GM11168 (cell line): ENCODE results near the gene NCAN.
"Not testable (repeated sequence)": the region's sequence is repeated elsewhere in the genome, so short reads cannot be mapped to it uniquely, and the experiment has no call there.

Experiments used
- in situ Hi-C: fragments of 300-500 bp; cut with MboI; formaldehyde crosslinking; loops from one replicate; pipeline ENCODE4 v1.12.0; 2022; ENCODE audit warnings: low sequenced_read_pairs; ENCODE audit not compliant: unreplicated experiment

NCAN gene

DNA sequence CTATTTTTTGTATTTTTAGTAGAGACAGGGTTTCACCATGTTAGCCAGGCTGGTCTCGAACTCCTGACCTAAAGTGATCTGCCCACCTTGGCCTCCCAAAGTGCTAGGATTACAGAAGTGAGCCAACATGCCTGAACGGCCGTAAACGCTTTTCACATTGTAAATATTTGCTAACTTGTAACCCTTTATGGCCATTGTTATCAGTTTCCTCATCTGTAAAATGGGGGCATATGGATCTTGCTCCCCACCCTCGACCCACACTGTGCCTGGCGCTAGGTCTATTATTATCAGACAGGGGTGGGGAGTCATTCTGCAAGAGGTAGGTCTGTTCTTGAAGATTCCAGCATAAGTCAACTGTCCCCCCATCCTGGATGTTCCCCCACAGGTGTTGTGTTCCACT, 11.9 kb downstream of the NCAN start:
- in situ Hi-C loops, result no loop called here

DNA sequence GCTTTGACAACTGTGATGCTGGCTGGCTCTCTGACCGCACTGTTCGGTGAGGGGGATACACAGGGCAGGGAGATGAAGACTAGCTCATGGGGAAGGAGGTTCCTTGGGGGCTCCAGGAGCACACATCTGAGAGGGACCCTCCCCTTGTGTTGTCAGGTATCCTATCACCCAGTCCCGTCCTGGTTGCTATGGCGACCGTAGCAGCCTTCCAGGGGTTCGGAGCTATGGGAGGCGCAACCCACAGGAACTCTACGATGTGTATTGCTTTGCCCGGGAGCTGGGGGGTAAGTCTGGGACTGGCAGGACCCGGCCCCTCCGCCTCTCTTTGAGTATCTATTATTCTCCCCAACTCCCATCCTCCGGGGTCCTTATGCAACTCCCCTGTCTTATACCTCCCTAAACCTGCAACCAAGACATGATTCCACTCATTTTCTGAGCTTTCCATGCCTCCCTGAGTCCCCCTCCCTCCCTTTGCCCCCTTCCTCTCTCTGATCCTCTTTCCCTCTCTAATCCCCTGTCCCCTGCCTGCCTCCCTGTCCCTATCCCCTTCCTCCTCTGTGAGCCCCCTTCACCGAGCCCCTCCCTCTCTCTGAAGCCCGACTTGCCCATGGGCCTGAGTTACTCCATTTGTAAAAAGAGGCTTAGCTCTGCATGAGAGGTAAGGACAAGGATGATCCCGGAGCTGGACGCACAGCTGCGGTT, 12.5 kb downstream of the NCAN start:
- in situ Hi-C loops, result no loop called here

DNA sequence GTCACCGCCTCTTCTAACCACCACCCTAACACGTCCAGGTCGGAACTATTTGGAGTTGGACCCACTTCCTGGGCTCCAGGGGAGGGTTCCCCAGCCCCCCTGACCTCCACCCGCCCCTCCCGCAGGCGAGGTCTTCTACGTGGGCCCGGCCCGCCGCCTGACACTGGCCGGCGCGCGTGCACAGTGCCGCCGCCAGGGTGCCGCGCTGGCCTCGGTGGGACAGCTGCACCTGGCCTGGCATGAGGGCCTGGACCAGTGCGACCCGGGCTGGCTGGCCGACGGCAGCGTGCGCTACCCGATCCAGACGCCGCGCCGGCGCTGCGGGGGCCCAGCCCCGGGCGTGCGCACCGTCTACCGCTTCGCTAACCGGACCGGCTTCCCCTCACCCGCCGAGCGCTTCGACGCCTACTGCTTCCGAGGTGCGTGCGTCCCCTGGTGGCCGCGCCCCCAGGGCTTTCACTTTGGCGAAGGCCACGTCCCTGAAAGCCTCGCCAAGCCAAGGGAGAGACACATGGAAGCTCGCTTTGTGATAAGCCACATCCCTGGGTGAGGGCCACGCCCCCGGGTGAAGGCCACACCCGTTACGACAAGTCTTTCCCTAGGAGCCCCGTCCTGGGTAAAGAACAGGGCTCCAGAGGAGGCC, 13.2 kb downstream of the NCAN start:
- in situ Hi-C loops, result no loop called here

DNA sequence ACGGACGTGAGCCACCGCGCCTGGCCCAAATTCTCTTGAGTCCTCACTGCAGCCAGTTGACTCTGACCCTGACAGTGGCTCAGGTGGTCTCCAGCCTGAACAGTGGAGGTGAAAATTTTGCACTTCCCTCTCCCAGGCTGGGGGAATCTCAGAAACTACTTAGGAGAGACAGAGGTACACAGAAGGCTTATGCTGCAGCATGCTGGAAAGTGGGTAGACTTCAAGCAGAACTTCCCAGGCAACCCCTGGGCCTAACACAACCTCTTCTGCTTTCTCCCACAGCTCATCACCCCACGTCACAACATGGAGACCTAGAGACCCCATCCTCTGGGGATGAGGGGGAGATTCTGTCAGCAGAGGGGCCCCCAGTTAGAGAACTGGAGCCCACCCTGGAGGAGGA, 14.4 kb downstream of the NCAN start:
- in situ Hi-C loops, result no loop called here

DNA sequence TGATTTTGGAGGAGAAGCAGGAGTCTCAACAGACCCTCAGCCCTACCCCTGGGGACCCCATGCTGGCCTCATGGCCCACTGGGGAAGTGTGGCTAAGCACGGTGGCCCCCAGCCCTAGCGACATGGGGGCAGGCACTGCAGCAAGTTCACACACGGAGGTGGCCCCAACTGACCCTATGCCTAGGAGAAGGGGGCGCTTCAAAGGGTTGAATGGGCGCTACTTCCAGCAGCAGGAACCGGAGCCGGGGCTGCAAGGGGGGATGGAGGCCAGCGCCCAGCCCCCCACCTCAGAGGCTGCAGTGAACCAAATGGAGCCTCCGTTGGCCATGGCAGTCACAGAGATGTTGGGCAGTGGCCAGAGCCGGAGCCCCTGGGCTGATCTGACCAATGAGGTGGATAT, 14.9 kb downstream of the NCAN start:
- in situ Hi-C loops, result no loop called here

DNA sequence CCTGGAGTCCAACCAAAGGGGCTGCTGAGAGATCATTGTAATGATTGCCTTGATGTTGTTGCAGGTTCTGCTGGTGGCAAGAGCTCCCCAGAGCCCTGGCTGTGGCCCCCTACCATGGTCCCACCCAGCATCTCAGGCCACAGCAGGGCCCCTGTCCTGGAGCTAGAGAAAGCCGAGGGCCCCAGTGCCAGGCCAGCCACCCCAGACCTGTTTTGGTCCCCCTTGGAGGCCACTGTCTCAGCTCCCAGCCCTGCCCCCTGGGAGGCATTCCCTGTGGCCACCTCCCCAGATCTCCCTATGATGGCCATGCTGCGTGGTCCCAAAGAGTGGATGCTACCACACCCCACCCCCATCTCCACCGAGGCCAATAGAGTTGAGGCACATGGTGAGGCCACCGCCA, 15.5 kb downstream of the NCAN start:
- in situ Hi-C loops, result no loop called here

DNA sequence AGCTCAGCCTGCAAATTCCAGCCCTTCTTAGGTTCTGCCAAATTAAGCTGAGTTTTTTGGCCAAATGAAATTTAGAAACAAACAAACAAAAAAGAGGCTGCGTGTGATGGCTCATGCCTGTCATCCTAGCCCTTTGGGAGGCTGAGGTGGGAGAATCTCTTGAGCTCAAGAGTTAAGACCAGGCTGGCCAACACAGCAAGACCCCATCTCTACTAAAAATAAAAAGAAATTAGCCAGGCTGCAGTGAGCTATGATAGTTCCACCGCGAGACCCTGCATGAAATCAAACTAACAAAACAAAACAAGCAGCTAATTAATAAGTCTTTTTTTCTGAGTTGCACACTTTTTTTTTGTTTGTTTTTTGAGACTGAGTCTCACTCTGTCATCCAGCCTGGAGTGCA, 17.9 kb downstream of the NCAN start:
- in situ Hi-C loops, result no loop called here

DNA sequence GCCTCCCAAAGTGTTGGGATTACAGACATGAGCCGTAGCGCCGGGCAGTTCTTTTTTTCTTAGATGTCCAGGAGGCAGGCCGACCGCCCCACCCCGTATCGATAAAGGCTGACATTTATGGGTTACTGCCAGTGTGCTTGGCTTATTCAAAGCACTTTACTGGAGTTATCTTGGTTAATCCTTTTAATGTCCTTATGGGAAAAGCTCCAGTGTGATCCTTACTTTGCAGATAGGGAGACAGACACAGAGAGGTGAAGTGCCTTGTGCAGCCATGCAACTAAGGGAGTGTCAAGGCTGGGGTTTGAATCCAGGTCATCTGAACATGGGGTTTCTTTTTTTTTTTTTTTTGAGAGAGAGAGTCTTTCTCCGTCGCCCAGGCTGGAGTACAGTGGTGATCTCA, 19.2 kb downstream of the NCAN start:
- in situ Hi-C loops, result no loop called here

DNA sequence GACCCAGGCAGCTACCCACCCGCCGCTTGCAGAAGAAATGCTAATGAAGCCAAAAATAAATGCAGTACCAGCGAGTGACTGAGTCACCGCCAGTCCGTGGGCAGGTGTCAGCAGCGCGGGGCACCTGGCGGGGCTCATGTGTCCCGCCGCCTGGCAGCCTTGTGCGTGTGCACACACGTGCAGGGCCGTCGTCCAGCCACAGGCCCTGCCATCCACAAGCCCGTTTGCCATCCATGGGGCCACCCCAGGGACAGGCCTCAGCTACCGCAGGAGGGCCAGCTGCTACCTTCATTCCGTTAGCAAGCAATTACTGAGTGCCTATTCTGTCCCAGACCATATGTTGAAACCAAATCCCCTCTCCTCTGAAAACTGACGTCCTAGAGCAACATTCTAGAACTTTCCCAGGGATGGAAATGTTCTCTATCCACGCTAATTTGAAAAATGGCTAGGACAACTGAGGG, 20.5 kb downstream of the NCAN start:
- in situ Hi-C loops, result no loop called here

DNA sequence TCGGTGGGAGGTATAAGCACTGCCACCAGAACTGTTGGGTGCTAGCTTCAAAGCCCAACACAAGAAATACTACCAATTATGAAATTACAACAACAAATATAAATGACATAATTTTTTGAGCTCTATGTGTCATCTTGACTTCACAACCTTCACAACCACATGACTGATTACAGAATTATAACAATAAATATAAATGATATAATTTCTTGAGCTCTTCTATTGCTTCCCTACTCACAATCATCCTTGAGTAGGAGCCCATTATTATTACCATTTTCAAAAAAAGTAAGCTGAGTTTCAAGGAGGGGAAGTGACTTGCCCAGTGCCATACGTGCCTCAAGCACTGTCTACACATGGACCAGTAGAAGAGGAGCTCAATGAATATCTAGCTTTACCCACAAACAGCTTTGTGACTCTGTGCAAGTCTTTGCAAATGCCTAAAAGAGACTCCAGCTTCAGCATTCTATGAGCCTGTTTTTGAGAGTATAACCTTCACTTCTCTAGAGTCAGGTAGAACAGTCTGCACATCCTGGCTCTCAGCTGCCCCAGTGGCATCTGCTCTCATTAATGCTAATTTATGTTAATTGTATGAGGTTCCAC, 22.6 kb downstream of the NCAN start:
- in situ Hi-C loops, result no loop called here

DNA sequence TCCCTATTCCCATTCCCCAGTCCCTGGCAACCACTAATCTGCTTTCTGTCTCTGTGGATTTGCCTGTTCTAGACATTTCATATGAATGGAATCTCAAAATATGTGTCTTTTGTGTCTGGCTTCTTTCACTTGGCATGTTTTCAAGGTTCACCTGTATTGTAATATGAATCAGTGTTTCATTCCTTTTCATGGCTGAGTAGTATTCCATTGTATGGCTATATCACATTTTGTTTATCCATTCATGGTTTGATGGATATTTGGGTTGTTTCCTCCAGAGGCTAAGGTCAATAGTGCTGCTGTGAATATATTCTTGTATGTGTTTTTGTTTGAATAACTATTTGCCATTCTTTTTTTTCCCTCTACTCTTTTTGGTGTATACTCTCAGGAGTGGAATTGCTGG, 24.4 kb downstream of the NCAN start:
- in situ Hi-C loops, result no loop called here

DNA sequence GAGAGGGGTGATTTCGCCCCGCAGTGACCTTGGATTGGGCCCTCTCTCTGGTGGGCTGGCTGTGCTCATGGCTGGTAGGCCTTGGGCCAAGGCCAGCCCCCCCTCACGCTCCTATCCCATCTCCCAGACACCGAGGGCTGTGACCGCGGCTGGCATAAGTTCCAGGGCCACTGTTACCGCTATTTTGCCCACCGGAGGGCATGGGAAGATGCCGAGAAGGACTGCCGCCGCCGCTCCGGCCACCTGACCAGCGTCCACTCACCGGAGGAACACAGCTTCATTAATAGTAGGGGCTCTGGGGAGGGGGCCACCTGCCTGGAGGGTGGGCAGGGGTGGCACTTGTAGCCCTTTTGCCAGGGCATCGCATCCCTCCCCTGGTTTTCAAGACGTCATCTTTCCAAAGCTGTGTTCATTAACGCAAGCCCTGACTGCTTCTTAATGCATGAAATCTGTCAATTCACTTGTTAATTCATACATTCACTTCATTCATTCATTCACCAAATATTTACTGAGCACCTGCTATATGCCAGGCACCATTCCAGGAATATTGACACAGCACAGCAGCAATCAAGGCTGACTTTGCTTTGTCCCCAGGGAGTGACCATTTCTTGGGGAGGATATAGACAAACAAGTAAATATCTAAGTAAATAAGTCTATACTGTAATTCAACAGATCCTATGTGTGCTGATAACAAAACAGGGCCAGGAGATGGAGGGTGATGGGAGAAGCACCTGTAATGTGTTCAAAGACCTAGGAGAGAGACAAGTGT, 26.6 kb downstream of the NCAN start:
- in situ Hi-C loops, result no loop called here

DNA sequence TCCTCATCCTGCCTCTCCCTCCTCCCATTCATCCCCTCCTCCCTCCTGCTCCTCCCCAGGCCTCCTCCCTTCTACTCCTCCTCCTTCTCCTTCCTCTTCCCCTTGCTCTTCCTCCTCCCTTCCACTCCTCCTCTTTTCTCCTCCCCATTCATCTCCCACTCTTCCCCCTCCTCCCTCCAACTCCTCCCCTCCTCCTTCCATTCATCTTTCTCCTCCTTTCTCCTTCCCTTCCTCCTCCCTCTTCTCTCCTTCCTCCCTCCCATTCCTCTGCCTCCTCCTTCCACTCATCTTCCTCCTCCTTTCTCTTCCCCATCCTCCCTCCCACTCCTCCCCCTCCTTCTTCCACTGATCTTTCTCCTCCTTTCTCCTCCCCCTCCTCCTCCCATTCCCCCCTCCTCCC, 27.9 kb downstream of the NCAN start:
- in situ Hi-C loops, result no loop called here

DNA sequence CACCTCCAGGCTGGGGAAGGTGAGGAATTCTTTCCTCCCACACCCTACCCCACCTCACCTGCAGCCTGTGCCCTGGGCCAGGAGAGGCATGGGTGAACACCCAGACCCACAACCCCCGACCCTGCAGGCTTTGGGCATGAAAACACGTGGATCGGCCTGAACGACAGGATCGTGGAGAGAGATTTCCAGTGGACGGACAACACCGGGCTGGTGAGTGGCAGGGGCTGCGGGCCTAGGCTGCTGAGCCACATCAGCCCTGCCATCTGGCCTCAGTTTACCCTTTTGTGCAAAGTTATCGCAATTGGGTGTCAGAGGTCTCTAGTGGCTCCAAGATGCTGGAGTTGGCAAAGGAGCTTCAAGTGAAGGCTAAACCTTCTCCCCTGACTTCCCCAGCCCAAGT, 28.7 kb downstream of the NCAN start:
- in situ Hi-C loops, result no loop called here

DNA sequence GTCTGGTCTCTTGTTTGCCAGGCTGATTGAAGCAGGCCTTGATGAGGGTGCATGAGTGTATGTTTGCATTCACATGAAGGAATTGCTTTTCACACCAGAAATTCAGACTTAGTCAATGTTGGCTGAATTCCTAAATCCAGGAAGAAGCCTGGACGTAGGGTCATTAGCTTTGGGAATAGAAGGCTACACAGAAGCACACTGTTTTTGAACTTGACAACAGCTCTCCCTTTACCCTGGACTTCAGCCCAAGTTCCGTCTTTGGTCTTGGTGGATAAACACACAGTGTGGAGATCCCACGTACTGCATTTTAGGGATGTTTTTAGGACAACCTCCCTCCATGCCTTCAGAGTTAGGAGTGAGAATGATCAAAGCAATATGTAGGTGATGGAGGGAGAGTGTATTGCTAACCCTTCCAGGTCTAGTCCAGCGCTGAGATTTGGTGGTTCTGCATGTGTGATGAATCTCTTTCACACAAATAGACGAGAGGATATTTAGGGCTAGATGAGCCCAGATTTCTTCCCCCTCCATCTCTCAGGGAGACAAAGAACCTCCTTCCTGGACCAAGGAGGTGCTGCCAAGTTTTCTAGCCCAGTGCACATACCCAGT, 38.5 kb downstream of the NCAN start:
- in situ Hi-C loops, result no loop called here

DNA sequence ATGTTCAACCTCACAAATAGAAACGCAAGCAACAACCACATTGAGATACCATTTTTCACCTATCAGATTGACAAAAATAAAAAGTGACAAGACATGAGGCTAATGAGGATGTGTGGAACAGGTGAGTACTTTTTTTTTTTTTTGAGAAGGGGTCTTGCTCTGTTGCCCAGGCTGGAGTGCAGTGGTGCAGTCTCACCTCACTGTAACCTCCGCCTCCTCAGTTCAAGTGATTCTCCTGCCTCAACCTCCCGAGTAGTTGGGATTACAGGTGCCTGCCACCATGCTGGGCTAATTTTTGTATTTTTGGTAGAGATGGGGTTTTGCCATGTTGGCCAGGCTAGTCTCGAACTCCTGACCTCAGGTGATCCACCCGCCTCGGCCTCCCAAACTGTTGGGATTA, 41.7 kb downstream of the NCAN start:
- in situ Hi-C loops, result not testable (repeated sequence)

DNA sequence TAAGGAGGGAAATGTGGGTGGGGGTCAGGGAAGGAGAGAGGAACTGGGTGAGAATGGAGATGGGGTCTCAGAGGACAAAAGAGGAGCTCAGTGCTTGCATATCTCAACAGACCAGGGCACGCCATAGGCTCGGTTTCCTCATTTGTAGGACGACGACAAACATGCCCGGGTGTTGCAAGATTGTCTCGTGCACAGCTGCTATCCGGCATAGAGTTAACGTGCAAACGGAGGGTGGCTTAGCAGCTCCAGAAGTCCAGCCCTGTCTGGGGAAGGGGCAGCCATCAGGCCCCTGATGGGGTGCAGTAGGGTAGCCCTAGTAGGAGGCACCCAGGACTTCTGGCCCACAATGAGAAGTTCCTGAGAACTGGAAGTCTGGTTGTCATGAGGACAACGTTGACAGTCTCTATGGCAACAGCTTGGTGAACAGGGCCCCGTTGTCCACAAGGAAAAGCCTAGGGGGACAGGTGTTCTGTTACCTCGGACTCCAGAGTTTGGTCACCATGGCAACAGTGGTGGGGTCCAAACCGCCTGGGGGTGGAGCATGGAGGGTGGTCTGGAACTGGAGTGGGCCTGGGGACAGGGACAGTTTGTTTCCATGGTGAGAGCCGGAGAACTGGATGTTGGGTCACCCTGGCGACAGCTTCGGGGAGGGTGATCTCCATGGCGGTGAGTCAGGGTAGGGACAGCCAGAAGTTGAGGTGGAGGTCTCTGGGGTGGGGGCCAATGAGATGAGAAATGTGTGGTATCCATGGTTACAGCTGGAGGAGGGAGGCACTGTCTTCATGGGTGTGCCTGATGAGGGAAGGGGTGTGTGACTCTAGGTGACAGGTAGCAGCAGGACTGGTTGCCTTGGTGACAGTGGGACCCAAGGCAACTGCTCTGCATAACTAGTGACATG, 44.6 kb downstream of the NCAN start:
- in situ Hi-C loops, result no loop called here

DNA sequence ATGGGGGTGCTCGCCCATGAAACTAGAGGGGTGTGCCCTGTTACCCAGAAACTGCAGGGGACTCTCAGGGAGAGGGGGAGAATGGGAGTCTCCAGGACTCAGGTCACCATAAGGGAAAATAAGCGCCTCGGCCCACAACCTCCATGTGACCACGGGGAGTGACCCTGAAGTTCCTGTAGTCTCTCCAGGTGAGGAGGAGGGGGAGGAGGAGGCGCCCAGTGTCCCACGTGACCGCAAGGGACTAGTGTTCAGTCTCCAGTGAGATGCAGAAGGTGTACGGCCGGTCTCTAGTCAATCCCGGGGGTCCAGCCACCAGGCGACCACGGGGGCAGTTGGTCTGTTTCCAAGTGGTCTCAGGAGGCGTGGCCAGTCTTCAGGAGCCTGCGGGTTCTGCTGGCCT, 45.4 kb downstream of the NCAN start:
- in situ Hi-C loops, result no loop called here

DNA sequence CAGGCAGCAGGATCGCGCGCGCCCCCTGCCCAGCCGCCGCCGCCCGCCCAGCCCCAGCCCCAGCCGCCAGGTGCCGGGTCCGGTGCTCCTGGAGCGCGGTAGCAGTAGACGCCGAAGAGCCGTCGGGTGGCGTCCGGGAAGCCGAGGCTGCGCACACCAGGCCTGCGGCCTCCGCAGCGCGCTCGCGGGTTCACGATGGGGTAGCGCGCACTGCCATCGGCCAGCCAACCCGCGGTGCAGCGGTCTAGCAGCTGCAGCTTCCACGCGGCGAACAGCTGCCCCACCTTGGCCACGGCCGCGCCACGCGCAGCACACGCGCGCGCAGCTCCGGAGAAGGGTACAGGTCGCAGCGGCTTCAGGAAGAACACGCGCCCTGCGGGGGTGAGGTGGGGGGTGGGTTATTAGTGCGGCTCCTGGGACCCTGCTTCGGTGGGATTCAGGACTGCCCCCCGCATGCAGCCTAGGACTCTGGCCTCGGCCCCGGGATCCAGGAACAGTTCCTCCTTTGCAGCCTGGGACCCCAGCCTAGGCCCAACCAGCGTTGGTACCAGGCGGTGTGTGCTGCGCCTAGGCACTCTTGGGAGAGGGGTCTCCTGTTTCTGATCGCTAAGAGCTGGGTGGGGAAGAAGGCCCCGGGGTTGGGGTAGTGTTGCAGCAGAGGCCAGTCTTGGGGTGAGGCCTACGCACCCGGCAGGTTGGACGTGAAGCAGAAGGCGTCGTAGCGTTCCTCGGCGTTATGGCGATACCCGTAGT, 46.3 kb downstream of the NCAN start:
- in situ Hi-C loops, result no loop called here
